H9 (cell line): Measurements from ENCODE around the gene MUC4. TPM values are rescaled to one million over a fixed set of nuclear protein-coding genes. Genes with fewer than 3 reads are reported as not detected.

Experiments
- DNase-seq: peaks from one replicate; pipeline ENCODE4 v3.0.0-alpha.2; 2017
- H2AFZ ChIP-seq: one replicate; pipeline ENCODE4 v1.6.1; 2013; ENCODE audit warnings: mild to moderate bottlenecking, low read length, control low read depth, moderate library complexity
- H2AK5ac ChIP-seq: 2 replicates; pipeline ENCODE4 v1.6.1; 2013; ENCODE audit warnings: low read length, control low read depth, mixed read lengths; ENCODE audit not compliant: insufficient read length
- H2BK120ac ChIP-seq: one replicate; pipeline ENCODE4 v1.6.1; 2013; ENCODE audit warnings: low read depth, mild to moderate bottlenecking, low read length, control low read depth, inconsistent platforms; ENCODE audit not compliant: poor library complexity, severe bottlenecking
- H2BK12ac ChIP-seq: 2 replicates; pipeline ENCODE4 v1.6.1; 2013; ENCODE audit warnings: low read length, control low read depth, mixed read lengths, low read depth; ENCODE audit not compliant: insufficient read length
- H2BK15ac ChIP-seq: 2 replicates; pipeline ENCODE4 v1.6.1; 2013; ENCODE audit warnings: low read depth, low read length, control low read depth
- H2BK20ac ChIP-seq: one replicate; pipeline ENCODE4 v1.6.1; 2013; ENCODE audit warnings: low read depth, mild to moderate bottlenecking, low read length, control low read depth, inconsistent platforms; ENCODE audit not compliant: poor library complexity, severe bottlenecking
- H2BK5ac ChIP-seq: 2 replicates; pipeline ENCODE4 v1.6.1; 2013; ENCODE audit warnings: low read length, control low read depth, mixed read lengths; ENCODE audit not compliant: insufficient read length
- H3K14ac ChIP-seq: 2 replicates; pipeline ENCODE4 v1.6.1; 2013; ENCODE audit warnings: low read length, control low read depth; ENCODE audit not compliant: insufficient read depth
- H3K18ac ChIP-seq: 2 replicates; pipeline ENCODE4 v1.6.1; 2013; ENCODE audit warnings: low read depth, mild to moderate bottlenecking, mixed read lengths, low read length, control low read depth; ENCODE audit not compliant: insufficient read length
- H3K23ac ChIP-seq: 2 replicates; pipeline ENCODE4 v1.6.1; 2013; ENCODE audit warnings: low read length, control low read depth, mixed read lengths, low read depth; ENCODE audit not compliant: insufficient read length
- H3K23me2 ChIP-seq: 2 replicates; pipeline ENCODE4 v1.6.1; 2013; ENCODE audit warnings: low read depth, mild to moderate bottlenecking, mixed read lengths, low read length, control low read depth; ENCODE audit not compliant: insufficient read length, poor library complexity, severe bottlenecking
- H3K27ac ChIP-seq: 2 replicates; pipeline ENCODE4 v1.5.1; 2013; ENCODE audit warnings: low read length, control low read depth, mixed read lengths, low read depth; ENCODE audit not compliant: insufficient read length
- H3K27me3 ChIP-seq: 2 replicates; pipeline ENCODE4 v1.6.1; 2013; ENCODE audit warnings: low read length, control low read depth, inconsistent platforms; ENCODE audit not compliant: insufficient read depth
- H3K4ac ChIP-seq: 2 replicates; pipeline ENCODE4 v1.6.1; 2013; ENCODE audit warnings: low read depth, mild to moderate bottlenecking, control low read depth, inconsistent platforms, low read length, moderate library complexity
- H3K4me1 ChIP-seq: 2 replicates; pipeline ENCODE4 v1.6.1; 2013; ENCODE audit warnings: low read length, control low read depth, inconsistent platforms; ENCODE audit not compliant: insufficient read depth
- H3K4me2 ChIP-seq: 2 replicates; pipeline ENCODE4 v1.6.1; 2013; ENCODE audit warnings: low read length, control low read depth, mixed read lengths; ENCODE audit not compliant: insufficient read length, insufficient read depth
- H3K56ac ChIP-seq: 2 replicates; pipeline ENCODE4 v1.6.1; 2013; ENCODE audit warnings: low read depth, mild to moderate bottlenecking, mixed read lengths, low read length, control low read depth; ENCODE audit not compliant: insufficient read length
- H3K79me1 ChIP-seq: 2 replicates; pipeline ENCODE4 v1.6.1; 2013; ENCODE audit warnings: low read depth, mild to moderate bottlenecking, moderate library complexity, low read length, control low read depth, inconsistent platforms; ENCODE audit not compliant: insufficient read depth, poor library complexity, severe bottlenecking
- H3K79me2 ChIP-seq: 2 replicates; pipeline ENCODE4 v1.6.1; 2013; ENCODE audit warnings: low read length, control low read depth, inconsistent platforms; ENCODE audit not compliant: insufficient read depth
- H3K9ac ChIP-seq: 2 replicates; pipeline ENCODE4 v1.6.1; 2013; ENCODE audit warnings: low read length, control low read depth, mixed read lengths; ENCODE audit not compliant: insufficient read length; ENCODE audit errors: extremely low read depth
- H3K9me3 ChIP-seq: one replicate; pipeline ENCODE4 v1.6.1; 2013; ENCODE audit warnings: low read depth, low read length, inconsistent platforms; ENCODE audit not compliant: control insufficient read depth
- H3T11ph ChIP-seq: one replicate; pipeline ENCODE4 v1.6.1; 2013; ENCODE audit warnings: mild to moderate bottlenecking, low read length, control low read depth, inconsistent platforms
- H4K20me1 ChIP-seq: one replicate; pipeline ENCODE4 v1.6.1; 2013; ENCODE audit not compliant: control insufficient read depth, insufficient read length, insufficient read depth
- H4K5ac ChIP-seq: 2 replicates; pipeline ENCODE4 v1.6.1; 2013; ENCODE audit warnings: low read depth, mild to moderate bottlenecking, mixed read lengths, low read length, control low read depth; ENCODE audit not compliant: insufficient read length
- H4K8ac ChIP-seq: replicated peaks from 2 replicates; pipeline ENCODE4 v1.6.1; 2013; ENCODE audit warnings: low read length, control low read depth, mixed read lengths, low read depth; ENCODE audit not compliant: insufficient read length
- H4K91ac ChIP-seq: 2 replicates; pipeline ENCODE4 v1.6.1; 2013; ENCODE audit warnings: low read depth, mild to moderate bottlenecking, moderate library complexity, mixed read lengths, low read length, control low read depth; ENCODE audit not compliant: insufficient read length
- H3K27ac Mint-ChIP-seq, 3 experiments: 2 replicates in 2 of 3; 3 replicates in 1 of 3; pipeline ENCODE4 v1.8.0; 2020 to 2021; ENCODE audit warnings: mixed read lengths in 3 of 3, mild to moderate bottlenecking in 1 of 3, moderate library complexity in 1 of 3
- H3K27me3 Mint-ChIP-seq: 2 replicates; pipeline ENCODE4 v1.8.0; 2021; ENCODE audit warnings: low read depth, mild to moderate bottlenecking, moderate library complexity, mixed read lengths
- H3K36me3 Mint-ChIP-seq, 3 experiments: 2 replicates in 2 of 3; 3 replicates in 1 of 3; pipeline ENCODE4 v1.8.0; 2020 to 2021; ENCODE audit warnings: low read depth in 3 of 3, mixed read lengths in 3 of 3; ENCODE audit not compliant: insufficient read depth in 1 of 3
- H3K4me1 Mint-ChIP-seq, 2 experiments: 2 replicates each; pipeline ENCODE4 v1.8.0; 2020; ENCODE audit warnings: mixed read lengths in 2 of 2
- H3K4me3 Mint-ChIP-seq, 2 experiments: 2 replicates in 1 of 2; 3 replicates in 1 of 2; pipeline ENCODE4 v1.8.0; 2020 to 2021; ENCODE audit warnings: mild to moderate bottlenecking in 2 of 2, mixed read lengths in 2 of 2, moderate library complexity in 1 of 2
- H3K9me3 Mint-ChIP-seq, 2 experiments: 2 replicates in 1 of 2; 3 replicates in 1 of 2; pipeline ENCODE4 v1.8.0; 2020; ENCODE audit warnings: mild to moderate bottlenecking in 2 of 2, mixed read lengths in 2 of 2, moderate library complexity in 1 of 2
- CTCF ChIP-seq: fragments of 200-600 bp; sonication (generic); conservative IDR thresholded peaks from 3 replicates; pipeline ENCODE4 v1.8.0; 2021; ENCODE audit warnings: antibody characterized with exemption, mild to moderate bottlenecking
- WGBS: extraction: QIAGEN DNeasy Blood & Tissue Kit; methylation state at CpG from one replicate; pipeline ENCODE4 v1.1.7; 2013; ENCODE audit warnings: missing lambda C conversion rate, low lambda C conversion rate, mixed read lengths; ENCODE audit not compliant: insufficient read length; ENCODE audit errors: extremely low coverage; 5-methylcytosine and 5-hydroxymethylcytosine counted together
- total RNA-seq: library from RNA; stranded (reverse); gene quantifications from 2 replicates; pipeline ENCODE4 v1.2.1, GENCODE V29; 2021

Gene MUC4
- total RNA-seq, 1 experiment from 2014 or later = 1.2 TPM

- Histone ChIP-seq H2BK20ac (no peak overlapping the region), H3K79me1 (no peaks in the 10 kb centered on the region), H3K23me2 (peaks cover 2% of the 10 kb centered on the region), H3K79me2 (no peaks in the 10 kb centered on the region), H2BK12ac (no peak overlapping the region), H2BK5ac (no peak overlapping the region), H3K27me3 (no peaks in the 10 kb centered on the region), H3T11ph (no peak overlapping the region), H4K91ac (no peak overlapping the region), H4K5ac (no peak overlapping the region), H4K8ac (no peak overlapping the region), H2AK5ac (no peak overlapping the region), H4K20me1 (no peaks in the 10 kb centered on the region), H3K9ac (no peak overlapping the region), H3K9me3 (no peaks in the 10 kb centered on the region), H3K18ac (no peak overlapping the region), H3K23ac (no peak overlapping the region), H3K4me2 (no peak overlapping the region), H2AFZ (no peak overlapping the region), H2BK15ac (no peak overlapping the region), H3K4ac (no peak overlapping the region), H3K56ac (no peak overlapping the region), H2BK120ac (no peak overlapping the region), H3K4me1 (no peaks in the 10 kb centered on the region), H3K27ac (no peak overlapping the region), H3K14ac (no peak overlapping the region)
- Mint-ChIP-seq H3K4me3 (no peak overlapping the region), H3K27me3 (peaks cover 4% of the 10 kb centered on the region), H3K27ac (no peak overlapping the region; a peak in 2 of 7 replicates), H3K4me1 (no peaks in the 10 kb centered on the region; a peak in 1 of 4 replicates), H3K36me3 (peaks cover 0 to 10% (median 2%) of the 10 kb centered on the region in 3 experiments; a peak in 1 of 7 replicates), H3K9me3 (peaks cover 5 to 10% of the 10 kb centered on the region in 2 experiments; a peak in 4 of 5 replicates)
- no peak for TF ChIP-seq CTCF
- no CpG with 5 or more reads among the region's 17 CpGs for WGBS
- DNase-seq = no peak
Observed at GRCh38 chr3:195768831-195769303, 42.9 kb downstream of the MUC4 start.
